HepG2 (cell line): ENCODE measurements around the gene TIMP3. TPM values are rescaled to one million over a fixed set of nuclear protein-coding genes. Genes with fewer than 3 reads are reported as not detected.

Source experiments
- ATAC-seq: fragments of 200-7000 bp; cut with Tn5 transposase; 3 replicates; pipeline ENCODE4 v1.9.1; 2020; ENCODE audit warnings: mild to moderate bottlenecking, moderate library complexity
- BruUV-seq: library from RNA; stranded (reverse); fragments of 400-500 nt; replicated peaks from 2 replicates; lab custom pipeline; 2021; lab: Mats Ljungman, UMichigan
- CTCF ChIA-PET: fragments of 300-600 bp; formaldehyde crosslinking; extraction: SDS; loops from one replicate; lab custom pipeline; 2021; ENCODE audit warnings: low total read pairs, inconsistent platforms, low intra/inter-chr PET ratio; lab: Yijun Ruan, JAX
- POLR2A ChIA-PET: fragments of 350-600 bp; sonication (Branson Sonifier 250); formaldehyde crosslinking; loops from one replicate; lab custom pipeline; 2020; ENCODE audit warnings: antibody characterized with exemption, inconsistent platforms; lab: Yijun Ruan, JAX
- DNase-seq: peaks from one replicate; pipeline ENCODE4 v3.0.0-alpha.2; 2015; ENCODE audit warnings: low spot score
- FAIRE-seq: peaks from 3 replicates; lab custom pipeline; 2011; peaks lifted over from hg19 to GRCh38; lab: Jason Lieb, UNC
- H2AFZ ChIP-seq: one replicate; pipeline ENCODE4 v1.6.1; 2011; ENCODE audit warnings: low read length, inconsistent platforms
- H3K27ac ChIP-seq: fragments of 300-600 bp; 3 replicates; pipeline ENCODE4 v1.8.0; 2011; ENCODE audit warnings: mixed run types, mild to moderate bottlenecking, mixed read lengths, low read length, inconsistent platforms; ENCODE audit not compliant: insufficient read depth; ENCODE audit errors: extremely low read length
- H3K27me3 ChIP-seq, 2 experiments: fragments of 200-600 bp in 1 of 2; 2 replicates in 1 of 2; 3 replicates in 1 of 2; pipeline versions ENCODE4 v1.6.0 to v1.8.0; 2011; ENCODE audit warnings: low read length in 2 of 2, mild to moderate bottlenecking in 2 of 2, moderate library complexity in 2 of 2, inconsistent platforms in 1 of 2; ENCODE audit not compliant: insufficient read depth in 2 of 2, control insufficient read depth in 1 of 2
- H3K36me3 ChIP-seq, 2 experiments: fragments of 200-600 bp in 1 of 2; replicated peaks in 1 of 2; 2 replicates in 1 of 2; 3 replicates in 1 of 2; pipeline versions ENCODE4 v1.5.1 to v1.8.0; 2011; ENCODE audit warnings: low read length in 2 of 2, inconsistent platforms in 1 of 2; ENCODE audit not compliant: insufficient read depth in 2 of 2, control insufficient read depth in 1 of 2
- H3K4me1 ChIP-seq: 2 replicates; pipeline ENCODE4 v1.5.1; 2012; ENCODE audit warnings: low read length, inconsistent platforms; ENCODE audit not compliant: insufficient read depth
- H3K4me2 ChIP-seq: 2 replicates; pipeline ENCODE4 v1.6.0; 2011; ENCODE audit warnings: low read depth, low read length, inconsistent platforms
- H3K4me3 ChIP-seq, 3 experiments: fragments of 200-600 bp in 1 of 3; sonication (generic), shearing (Covaris generic) in 1 of 3; replicated peaks in 1 of 3; 2 replicates each; pipeline ENCODE4 v1.5.1; 2011 to 2016; ENCODE audit warnings: low read length in 3 of 3, inconsistent platforms in 2 of 3, low read depth in 2 of 3, mild to moderate bottlenecking in 2 of 3, control low read depth in 1 of 3, mixed read lengths in 1 of 3; ENCODE audit not compliant: insufficient read depth in 1 of 3
- H3K79me2 ChIP-seq: one replicate; pipeline ENCODE4 v1.6.1; 2011; ENCODE audit warnings: low read length, inconsistent platforms; ENCODE audit not compliant: insufficient read depth
- H3K9ac ChIP-seq: 2 replicates; pipeline ENCODE4 v1.6.0; 2011; ENCODE audit warnings: mild to moderate bottlenecking, low read depth, low read length, inconsistent platforms; ENCODE audit not compliant: insufficient read depth
- H3K9me3 ChIP-seq: 2 replicates; pipeline ENCODE4 v1.5.1; 2012; ENCODE audit warnings: mild to moderate bottlenecking, low read length
- H4K20me1 ChIP-seq: 2 replicates; pipeline ENCODE4 v1.6.0; 2011; ENCODE audit warnings: inconsistent platforms, mild to moderate bottlenecking, low read length, moderate library complexity; ENCODE audit not compliant: insufficient read depth
- AGO1 ChIP-seq: fragments of 200-400 bp; formaldehyde crosslinking; IDR thresholded peaks from 2 replicates; pipeline ENCODE4 v1.6.1; 2017; ENCODE audit warnings: mild to moderate bottlenecking, low read depth, low read length, moderate library complexity; ENCODE audit not compliant: poor library complexity, severe bottlenecking
- AGO2 ChIP-seq: fragments of 200-400 bp; formaldehyde crosslinking; optimal IDR thresholded peaks from 2 replicates; pipeline ENCODE3; 2017; ENCODE audit warnings: mild to moderate bottlenecking, low read depth, low read length, moderate library complexity
- CCDC6 ChIP-seq: sonication (generic); formaldehyde crosslinking; IDR thresholded peaks from 2 replicates; pipeline ENCODE4 v1.8.1; 2022; ENCODE audit warnings: mild to moderate bottlenecking, missing genetic modification reagents, moderate library complexity
- E2F2 ChIP-seq: sonication (generic); formaldehyde crosslinking; IDR thresholded peaks from 2 replicates; pipeline ENCODE4 v1.4.0; 2020; ENCODE audit warnings: missing genetic modification reagents, borderline replicate concordance
- HDAC1 ChIP-seq: sonication (generic); formaldehyde crosslinking; IDR thresholded peaks from 2 replicates; pipeline ENCODE4 v1.5.1; 2020; ENCODE audit warnings: mild to moderate bottlenecking, missing genetic modification reagents
- HNRNPL ChIP-seq: fragments of 200-400 bp; formaldehyde crosslinking; IDR thresholded peaks from 2 replicates; pipeline ENCODE4 v1.6.1; 2017; ENCODE audit warnings: mild to moderate bottlenecking, low read depth, low read length
- NR2F1 ChIP-seq, 2 experiments: fragments of 450-650 bp in 1 of 2; formaldehyde crosslinking in 1 of 2; IDR thresholded peaks; 2 replicates each; pipeline versions ENCODE4 v1.5.0 to v1.6.1; 2016 to 2020; ENCODE audit warnings: mild to moderate bottlenecking in 1 of 2, missing compliant biosample characterization in 1 of 2, missing genetic modification reagents in 1 of 2, moderate library complexity in 1 of 2
- RBFOX2 ChIP-seq: fragments of 200-400 bp; formaldehyde crosslinking; IDR thresholded peaks from 2 replicates; pipeline ENCODE4 v1.6.1; 2017; ENCODE audit warnings: low read depth, mild to moderate bottlenecking, low read length
- SIX1 ChIP-seq: sonication (generic); formaldehyde crosslinking; IDR thresholded peaks from 2 replicates; pipeline ENCODE4 v1.4.0; 2020; ENCODE audit warnings: missing genetic modification reagents, borderline replicate concordance
- SNAPC5 ChIP-seq: sonication (generic); formaldehyde crosslinking; IDR thresholded peaks from 2 replicates; pipeline ENCODE4 v1.8.1; 2023; ENCODE audit warnings: mild to moderate bottlenecking, missing genetic modification reagents, borderline replicate concordance
- ZNF143 ChIP-seq: sonication (generic); formaldehyde crosslinking; IDR thresholded peaks from 2 replicates; pipeline ENCODE4 v1.4.0; 2020; ENCODE audit warnings: missing genetic modification reagents
- ZNF329 ChIP-seq: sonication (generic); formaldehyde crosslinking; IDR thresholded peaks from 2 replicates; pipeline ENCODE4 v1.9.0; 2021; ENCODE audit warnings: low read depth, mild to moderate bottlenecking, missing genetic modification reagents
- WGBS: methylation state at CpG from one replicate; pipeline ENCODE4 v1.1.6; 2017; ENCODE audit warnings: low lambda C conversion rate; 5-methylcytosine and 5-hydroxymethylcytosine counted together
- in situ Hi-C: cut with HindIII; loops from 2 replicates; pipeline ENCODE4 v1.10.0; 2017; ENCODE audit warnings: low pct_unique_long_range_greater_than_20kb; ENCODE audit not compliant: extremely low pct_ligation_motif_present
- intact Hi-C: fragments of 100-400 bp; cut with micrococcal nuclease; formaldehyde crosslinking; loops from one replicate; pipeline ENCODE4 v1.10.0; 2022; ENCODE audit not compliant: unreplicated experiment
- polyA plus RNA-seq, 8 experiments: library from polyadenylated mRNA; depleted of rRNA in 3 of 8; stranded (reverse) in 7 of 8; unstranded in 1 of 8; fragments of >200 nt; fragmentation: Illumina TruSeq in 4 of 8; extraction: Trizol in 4 of 8; gene quantifications; 2 replicates each; pipeline versions ENCODE4 v1.2.1 to v1.2.3, GENCODE V29; 2011 to 2016; ENCODE audit warnings: low read depth in 4 of 8, missing spikeins in 1 of 8, mixed read lengths in 1 of 8; ENCODE audit not compliant: insufficient read depth in 1 of 8
- total RNA-seq, 5 experiments: library from RNA; depleted of rRNA; stranded (reverse); fragments of >200 nt; fragmentation: Illumina TruSeq; extraction: Trizol; gene quantifications; 2 replicates each; pipeline ENCODE4 v1.2.3, GENCODE V29; 2016; ENCODE audit warnings: low read depth in 1 of 5

TIMP3 gene
- total and polyA plus RNA-seq, 2 of the 13 experiments (the other 11 are each of a cell fraction or from before 2014, with no cell fraction given) = 57.3 to 86.6 TPM

GRCh38 chr22:32804531-32805360 lies 3.2 kb downstream of the TIMP3 start:
- Histone ChIP-seq H3K9ac (no peak overlapping the region; the same call in 1 of the 2 replicates), H3K4me2 (peak overlapping the region; percentile 78), H3K27me3 (no peaks in the 10 kb centered on the region)
- FAIRE-seq = no peak
- in situ Hi-C loops = no loop called here
- DNase-seq = no peak
- TF ChIP-seq SIX1 (CRISPR knock-in tag) (no peak), NR2F1 (CRISPR knock-in tag; IDR thresholded peaks at IDR 0.05) (no peak), CCDC6 (CRISPR knock-in tag) (no peak), RBFOX2 (peak; percentile 57; the same call in 1 of the 2 replicates), E2F2 (CRISPR knock-in tag) (no peak), AGO2 (peak; percentile 76), AGO1 (peak; percentile 79), HNRNPL (0 out of 2 replicates have a peak, but pooled peaks have one; percentile 68), ZNF329 (CRISPR knock-in tag) (no peak), SNAPC5 (no peak), ZNF143 (no peak), HDAC1 (CRISPR knock-in tag) (0 out of 2 replicates have a peak, but pooled peaks have one; percentile 17)
- TF ChIP-seq, all 625 proteins: peak for 5
- no peak for ATAC-seq
- no peaks in the 10 kb centered on the region for H3K9me3 ChIP-seq
- H3K27ac ChIP-seq = no peak overlapping the region
- ChIA-PET POLR2A (interaction anchor here (3.7 kb wide), 1 partner anchor 274 kb away, joined by 32 read pairs; no protein-coding TSS in a partner anchor), CTCF (no interaction called here)
- H2AFZ ChIP-seq = no peak overlapping the region
- intact Hi-C loops = loop anchor here (5.0 kb wide), 1 partner anchor 243 kb away; no protein-coding TSS in a partner anchor
- peak overlapping the region in 2 of 3 experiments; percentile 78 to 83; a peak in 2 of 6 replicates for H3K4me3 ChIP-seq
- BruUV-seq = no TSS peak
- peaks cover 78% of the 10 kb centered on the region for H3K4me1 ChIP-seq
- 86% methylated on average over 13 of the region's 14 CpGs for WGBS
- H4K20me1 ChIP-seq = peaks cover 20% of the 10 kb centered on the region
- peaks cover 71% of the 10 kb centered on the region for H3K79me2 ChIP-seq
- H3K36me3 ChIP-seq = no peaks in the 10 kb centered on the region; a peak in 2 of 5 replicates
